IMR-90 (cell line): ENCODE results near the gene SH3BGRL3. TPM values are rescaled to one million over a fixed set of nuclear protein-coding genes. Genes with fewer than 3 reads are reported as not detected.

Experiments used
- ATAC-seq: fragments of 200-7000 bp; cut with Tn5 transposase; 2 replicates; pipeline ENCODE4 v1.9.1; 2020; ENCODE audit warnings: low read depth, mild to moderate bottlenecking, moderate library complexity
- BruUV-seq: library from RNA; stranded (reverse); fragments of 400-500 nt; replicated peaks from 2 replicates; lab custom pipeline; 2021; lab: Mats Ljungman, UMichigan
- CTCF ChIA-PET: fragments of 300-600 bp; formaldehyde crosslinking; extraction: SDS; loops from one replicate; lab custom pipeline; 2021; ENCODE audit warnings: antibody characterized with exemption; lab: Yijun Ruan, JAX
- POLR2A ChIA-PET: fragments of 300-600 bp; sonication (Branson Sonifier 250); formaldehyde crosslinking; loops from one replicate; lab custom pipeline; 2022; ENCODE audit warnings: antibody characterized with exemption; ENCODE audit not compliant: unreplicated experiment; lab: Charles Lee
- DNase-seq: peaks from one replicate; pipeline ENCODE4 v3.0.0; 2013
- H2AFZ ChIP-seq: replicated peaks from 2 replicates; pipeline ENCODE3; 2013; ENCODE audit warnings: low read length, mild to moderate bottlenecking; ENCODE audit not compliant: poor library complexity
- H2AK5ac ChIP-seq: 2 replicates; pipeline ENCODE4 v1.6.1; 2013; ENCODE audit warnings: low read depth, low read length, inconsistent platforms
- H2AK9ac ChIP-seq: replicated peaks from 2 replicates; pipeline ENCODE3; 2013; ENCODE audit warnings: mild to moderate bottlenecking, low read depth, low read length, moderate library complexity; ENCODE audit not compliant: poor library complexity
- H2BK120ac ChIP-seq: 2 replicates; pipeline ENCODE4 v1.6.1; 2013; ENCODE audit warnings: low read depth, low read length, inconsistent platforms
- H2BK15ac ChIP-seq: 3 replicates; pipeline ENCODE4 v1.6.1; 2013; ENCODE audit warnings: low read depth, low read length, inconsistent platforms
- H2BK20ac ChIP-seq: 2 replicates; pipeline ENCODE4 v1.6.1; 2013; ENCODE audit warnings: low read depth, mild to moderate bottlenecking, inconsistent platforms, low read length, moderate library complexity
- H2BK5ac ChIP-seq: 2 replicates; pipeline ENCODE4 v1.6.1; 2013; ENCODE audit warnings: mild to moderate bottlenecking, low read depth, low read length, inconsistent platforms; ENCODE audit not compliant: poor library complexity, severe bottlenecking
- H3K14ac ChIP-seq: replicated peaks from 2 replicates; pipeline ENCODE4 v1.6.1; 2013; ENCODE audit warnings: low read depth, low read length, inconsistent platforms
- H3K18ac ChIP-seq: 2 replicates; pipeline ENCODE4 v1.6.1; 2013; ENCODE audit warnings: low read depth, low read length, control low read depth
- H3K23ac ChIP-seq: 2 replicates; pipeline ENCODE4 v1.6.1; 2013; ENCODE audit warnings: low read depth, low read length, inconsistent platforms
- H3K27ac ChIP-seq: 2 replicates; pipeline ENCODE4 v1.5.1; 2013; ENCODE audit warnings: mild to moderate bottlenecking, control low read depth, low read length; ENCODE audit not compliant: insufficient read depth
- H3K27me3 ChIP-seq: 2 replicates; pipeline ENCODE4 v1.6.1; 2013; ENCODE audit warnings: low read length; ENCODE audit not compliant: control insufficient read depth, insufficient read depth
- H3K36me3 ChIP-seq: 2 replicates; pipeline ENCODE4 v1.6.1; 2013; ENCODE audit warnings: low read length, mixed read lengths; ENCODE audit not compliant: control insufficient read depth, insufficient read depth
- H3K4ac ChIP-seq: 2 replicates; pipeline ENCODE4 v1.6.1; 2013; ENCODE audit warnings: low read depth, low read length, inconsistent platforms
- H3K4me1 ChIP-seq: 2 replicates; pipeline ENCODE4 v1.6.1; 2013; ENCODE audit warnings: low read length, mixed read lengths; ENCODE audit not compliant: control insufficient read depth, insufficient read depth
- H3K4me2 ChIP-seq: 2 replicates; pipeline ENCODE4 v1.6.1; 2013; ENCODE audit warnings: low read depth, mild to moderate bottlenecking, control low read depth, low read length, moderate library complexity
- H3K4me3 ChIP-seq: 2 replicates; pipeline ENCODE4 v1.5.1; 2013; ENCODE audit warnings: low read depth, mild to moderate bottlenecking, control low read depth, low read length, moderate library complexity; ENCODE audit not compliant: insufficient read depth
- H3K56ac ChIP-seq: 2 replicates; pipeline ENCODE4 v1.6.1; 2013; ENCODE audit warnings: low read length, inconsistent platforms; ENCODE audit not compliant: insufficient read depth; ENCODE audit errors: extremely low read depth
- H3K79me1 ChIP-seq, 2 experiments: 2 replicates each; pipeline ENCODE4 v1.6.1; 2013; ENCODE audit warnings: low read length in 2 of 2, inconsistent platforms in 1 of 2, low read depth in 1 of 2
- H3K9ac ChIP-seq: 2 replicates; pipeline ENCODE4 v1.6.1; 2013; ENCODE audit warnings: low read depth, low read length, control low read depth
- H3K9me1 ChIP-seq: 2 replicates; pipeline ENCODE4 v1.6.1; 2013; ENCODE audit warnings: low read length, inconsistent platforms; ENCODE audit not compliant: insufficient read depth
- H3K9me3 ChIP-seq: 2 replicates; pipeline ENCODE4 v1.6.1; 2013; ENCODE audit warnings: low read length; ENCODE audit not compliant: control insufficient read depth, insufficient read depth
- H4K20me1 ChIP-seq: 2 replicates; pipeline ENCODE4 v1.6.1; 2013; ENCODE audit warnings: low read length, inconsistent platforms; ENCODE audit not compliant: insufficient read depth
- H4K5ac ChIP-seq: 2 replicates; pipeline ENCODE4 v1.6.1; 2013; ENCODE audit warnings: mild to moderate bottlenecking, low read depth, low read length, control low read depth
- H4K8ac ChIP-seq, 2 experiments: 2 replicates each; pipeline ENCODE4 v1.6.1; 2013; ENCODE audit warnings: low read depth in 2 of 2, low read length in 2 of 2, control low read depth in 1 of 2, inconsistent platforms in 1 of 2
- H4K91ac ChIP-seq: 2 replicates; pipeline ENCODE4 v1.6.1; 2013; ENCODE audit warnings: low read depth, low read length, inconsistent platforms; ENCODE audit not compliant: insufficient read depth
- CEBPB ChIP-seq: IDR thresholded peaks from 2 replicates; pipeline ENCODE4 v1.6.1; 2012; ENCODE audit warnings: low read depth, low read length, improper control_type of control experiment
- CTCF ChIP-seq: conservative IDR thresholded peaks from 2 replicates; pipeline ENCODE4 v1.5.1; 2012; ENCODE audit warnings: mild to moderate bottlenecking, low read depth, low read length, improper control_type of control experiment
- ELK1 ChIP-seq: fragments of 150-350 bp; IDR thresholded peaks from 2 replicates; pipeline ENCODE4 v1.6.1; 2016; ENCODE audit warnings: low read depth, mild to moderate bottlenecking, low read length, moderate library complexity, borderline replicate concordance
- MXI1 ChIP-seq: IDR thresholded peaks from 2 replicates; pipeline ENCODE4 v1.6.1; 2012; ENCODE audit warnings: low read depth, mild to moderate bottlenecking, low read length, moderate library complexity, borderline replicate concordance
- RFX5 ChIP-seq: IDR thresholded peaks from 2 replicates; pipeline ENCODE4 v1.8.0; 2012; ENCODE audit warnings: low read depth, mild to moderate bottlenecking, low read length, moderate library complexity
- WGBS, 2 experiments: methylation state at CpG; one replicate each; pipeline versions ENCODE4 v1.1.5 to v1.1.7; 2013; ENCODE audit warnings: missing lambda C conversion rate in 2 of 2; ENCODE audit not compliant: insufficient read length in 1 of 2; ENCODE audit errors: extremely low coverage in 2 of 2; 5-methylcytosine and 5-hydroxymethylcytosine counted together
- dilution Hi-C: fragments of 300-500 bp; cut with HindIII; formaldehyde crosslinking; loops from one replicate; pipeline ENCODE4 v1.14.3; 2018; ENCODE audit warnings: low sequenced_read_pairs; ENCODE audit not compliant: unreplicated experiment
- in situ Hi-C: fragments of 300-500 bp; cut with MboI; formaldehyde crosslinking; loops from 3 replicates; pipeline ENCODE4 v1.14.3; 2019; ENCODE audit warnings: low sequenced_read_pairs, inconsistent platforms, mixed read lengths
- intact Hi-C: fragments of 100-400 bp; cut with micrococcal nuclease; formaldehyde crosslinking; loops from 2 replicates; pipeline ENCODE4 v1.10.0; 2022
- polyA plus RNA-seq, 3 experiments: library from polyadenylated mRNA; depleted of rRNA; stranded (reverse); fragments of >200 nt; gene quantifications; 2 replicates each; pipeline ENCODE4 v1.2.3, GENCODE V29; 2012; ENCODE audit warnings: low replicate concordance in 1 of 3
- total RNA-seq: library from RNA; depleted of rRNA; stranded (reverse); fragments of >200 nt; gene quantifications from 2 replicates; pipeline ENCODE4 v1.2.3, GENCODE V29; 2012

SH3BGRL3 gene
- total and polyA plus RNA-seq, 2 of the 4 experiments (the other 2 are of a cell fraction) = 35.0 to 483 TPM

GRCh38 chr1:26287033-26287711 is 7.3 kb downstream of the SH3BGRL3 start:
- Histone ChIP-seq H2AFZ (no peak overlapping the region), H3K9me1 (peaks cover 31% of the 10 kb centered on the region), H2AK5ac (0 out of 2 replicates have a peak overlapping the region, but pooled peaks have one; percentile 25), H2BK120ac (no peak overlapping the region), H3K4me3 (no peak overlapping the region), H3K23ac (no peak overlapping the region), H3K27ac (no peak overlapping the region), H3K56ac (no peak overlapping the region), H3K79me1 (peaks cover 14 to 47% of the 10 kb centered on the region in 2 experiments), H3K14ac (no peak overlapping the region), H4K20me1 (peaks cover 15% of the 10 kb centered on the region), H3K9me3 (no peaks in the 10 kb centered on the region), H3K18ac (no peak overlapping the region), H4K8ac (no peak overlapping the region), H3K4me1 (peaks cover 30% of the 10 kb centered on the region), H3K36me3 (peaks cover 10% of the 10 kb centered on the region; the same call in 1 of the 2 replicates), H2BK15ac (no peak overlapping the region), H3K4ac (peak overlapping the region; percentile 35), H2BK5ac (no peak overlapping the region), H2BK20ac (no peak overlapping the region), H4K5ac (no peak overlapping the region), H3K27me3 (no peaks in the 10 kb centered on the region), H4K91ac (no peak overlapping the region), H3K4me2 (no peak overlapping the region), H2AK9ac (peak overlapping the region; percentile 34), H3K9ac (no peak overlapping the region)
- no peak for ATAC-seq
- in situ Hi-C loops (no loop called here), dilution Hi-C loops (no loop called here), intact Hi-C loops (no loop called here)
- peak; percentile 21 for DNase-seq
- ChIA-PET POLR2A (no interaction called here), CTCF (no interaction called here)
- no peak for TF ChIP-seq CTCF
- no peak for TF ChIP-seq RFX5
- no peak for TF ChIP-seq CEBPB
- TF ChIP-seq MXI1 = no peak
- no peak for TF ChIP-seq ELK1
- no CpG with 5 or more reads among the region's 8 CpGs for WGBS, 2 experiments
- no TSS peak for BruUV-seq
